Activated naive CD8-positive, alpha-beta T cell treated with anti-CD3 and anti-CD28 coated beads, Interleukin-2, amount 10 ng/mL, durations not matched to agents 7 days and 5 days (primary cell): ENCODE measurements around the gene MRPL23. TPM values are rescaled to one million over a fixed set of nuclear protein-coding genes. Genes with fewer than 3 reads are reported as not detected.
A peak's percentile ranks its signal among the peaks of the same experiment; 100 is the strongest.

Source experiments
- ATAC-seq: fragments of 150-1000 bp; cut with Tn5 transposase; one replicate; pipeline ENCODE4 v1.10.0; 2021; ENCODE audit warnings: low read depth, moderate library complexity
- POLR2A ChIA-PET: fragments of 350-600 bp; sonication (Branson Sonifier 250); formaldehyde crosslinking; loops from one replicate; lab custom pipeline; 2021; ENCODE audit warnings: antibody characterized with exemption; lab: Charles Lee
- DNase-seq: peaks from one replicate; pipeline ENCODE4 v3.0.0; 2021
- H3K27ac Mint-ChIP-seq: one replicate; pipeline ENCODE4 v1.8.0; 2022; ENCODE audit warnings: mild to moderate bottlenecking, mixed read lengths
- H3K27me3 Mint-ChIP-seq: one replicate; pipeline ENCODE4 v1.8.0; 2022; ENCODE audit warnings: mild to moderate bottlenecking, moderate library complexity, mixed read lengths
- H3K36me3 Mint-ChIP-seq: one replicate; pipeline ENCODE4 v1.8.0; 2021; ENCODE audit warnings: mild to moderate bottlenecking, mixed read lengths
- H3K4me1 Mint-ChIP-seq: one replicate; pipeline ENCODE4 v1.8.0; 2021; ENCODE audit warnings: mixed read lengths
- H3K4me3 Mint-ChIP-seq: one replicate; pipeline ENCODE4 v1.8.0; 2022; ENCODE audit warnings: mild to moderate bottlenecking, moderate library complexity, mixed read lengths
- H3K9me3 Mint-ChIP-seq: one replicate; pipeline ENCODE4 v1.8.0; 2021; ENCODE audit warnings: mixed read lengths
- total RNA-seq, 2 experiments: library from RNA; stranded (reverse); gene quantifications; one replicate each; pipeline ENCODE4 v1.2.3, GENCODE V29; 2021

The MRPL23 gene
- total RNA-seq, 2 experiments from 2014 or later = 76.2 to 77.7 TPM

- H3K4me3 Mint-ChIP-seq = no peak overlapping the region
- H3K27ac Mint-ChIP-seq = no peak overlapping the region
- DNase-seq (no peak), ATAC-seq (no peak)
- H3K9me3 Mint-ChIP-seq = no peaks in the 10 kb centered on the region
- H3K27me3 Mint-ChIP-seq = no peaks in the 10 kb centered on the region
- no peaks in the 10 kb centered on the region for H3K36me3 Mint-ChIP-seq
- POLR2A ChIA-PET = interaction anchor here (0.6 kb wide), 1 partner anchor 96 kb away, joined by 7 read pairs; no protein-coding TSS in a partner anchor
- no peaks in the 10 kb centered on the region for H3K4me1 Mint-ChIP-seq
Measured at GRCh38 chr11:1988174-1988573, 41.0 kb downstream of the MRPL23 start.

- Mint-ChIP-seq H3K4me3 (no peak overlapping the region), H3K27me3 (no peaks in the 10 kb centered on the region), H3K27ac (no peak overlapping the region), H3K4me1 (no peaks in the 10 kb centered on the region), H3K9me3 (no peaks in the 10 kb centered on the region), H3K36me3 (no peaks in the 10 kb centered on the region)
- ATAC-seq = no peak
- POLR2A ChIA-PET = interaction anchor here (0.6 kb wide), 1 partner anchor 97 kb away, joined by 7 read pairs; no protein-coding TSS in a partner anchor
- DNase-seq = peak; percentile 4
Measured at GRCh38 chr11:1988667-1989317, 41.7 kb downstream of the MRPL23 start.

- Mint-ChIP-seq H3K27ac (no peak overlapping the region), H3K9me3 (no peaks in the 10 kb centered on the region), H3K36me3 (no peaks in the 10 kb centered on the region), H3K4me3 (no peak overlapping the region), H3K4me1 (no peaks in the 10 kb centered on the region), H3K27me3 (no peaks in the 10 kb centered on the region)
- no peak for DNase-seq
- POLR2A ChIA-PET = no interaction called here
- no peak for ATAC-seq
Measured at GRCh38 chr11:1989953-1990352, 42.8 kb downstream of the MRPL23 start.

- Mint-ChIP-seq H3K9me3 (no peaks in the 10 kb centered on the region), H3K4me3 (no peak overlapping the region), H3K36me3 (no peaks in the 10 kb centered on the region), H3K4me1 (no peaks in the 10 kb centered on the region), H3K27ac (no peak overlapping the region), H3K27me3 (no peaks in the 10 kb centered on the region)
- POLR2A ChIA-PET = no interaction called here
- ATAC-seq (peak; percentile 51), DNase-seq (no peak)
Measured at GRCh38 chr11:1990872-1991578, 43.9 kb downstream of the MRPL23 start.

GRCh38 chr11:1992111-1992510 is 45.0 kb downstream of the MRPL23 start:
- H3K36me3 Mint-ChIP-seq = no peaks in the 10 kb centered on the region
- H3K4me3 Mint-ChIP-seq = no peak overlapping the region
- H3K27ac Mint-ChIP-seq = no peak overlapping the region
- DNase-seq (no peak), ATAC-seq (no peak)
- no peaks in the 10 kb centered on the region for H3K4me1 Mint-ChIP-seq
- POLR2A ChIA-PET = no interaction called here
- no peaks in the 10 kb centered on the region for H3K27me3 Mint-ChIP-seq
- no peaks in the 10 kb centered on the region for H3K9me3 Mint-ChIP-seq

- H3K9me3 Mint-ChIP-seq = no peaks in the 10 kb centered on the region
- ATAC-seq = no peak
- POLR2A ChIA-PET = no interaction called here
Measured at GRCh38 chr11:1994121-1994520, 47.0 kb downstream of the MRPL23 start.

GRCh38 chr11:1997755-1998154 is 50.6 kb downstream of the MRPL23 start, which contains the start of gene H19:
Gene H19 (minus strand): TSS chr11:1997842.
- ATAC-seq (no peak), DNase-seq (no peak)
- Mint-ChIP-seq H3K27ac (no peak within 1 kb of the TSS), H3K4me1 (no peaks in the 10 kb centered on the region), H3K27me3 (no peaks in the 10 kb centered on the region), H3K9me3 (no peaks in the 10 kb centered on the region), H3K4me3 (no peak within 1 kb of the TSS), H3K36me3 (no peaks in the 10 kb centered on the region)
- POLR2A ChIA-PET = no interaction called here

More at GRCh38 chr11:1994121-1994520, 47.0 kb downstream of the MRPL23 start:
- H3K4me3 Mint-ChIP-seq = no peak overlapping the region
- H3K36me3 Mint-ChIP-seq = no peaks in the 10 kb centered on the region
- H3K27me3 Mint-ChIP-seq = no peaks in the 10 kb centered on the region
- H3K27ac Mint-ChIP-seq = no peak overlapping the region
- no peaks in the 10 kb centered on the region for H3K4me1 Mint-ChIP-seq
- DNase-seq = no peak

- Mint-ChIP-seq H3K4me3 (no peak overlapping the region), H3K4me1 (no peaks in the 10 kb centered on the region), H3K9me3 (no peaks in the 10 kb centered on the region), H3K27me3 (no peaks in the 10 kb centered on the region), H3K36me3 (no peaks in the 10 kb centered on the region), H3K27ac (no peak overlapping the region)
- POLR2A ChIA-PET = no interaction called here
- ATAC-seq (no peak), DNase-seq (no peak)
Measured at GRCh38 chr11:1998290-1998689, 51.2 kb downstream of the MRPL23 start.

GRCh38 chr11:1998861-1999260 is 51.7 kb downstream of the MRPL23 start:
- Mint-ChIP-seq H3K9me3 (no peaks in the 10 kb centered on the region), H3K27me3 (no peaks in the 10 kb centered on the region), H3K36me3 (no peaks in the 10 kb centered on the region), H3K4me1 (no peaks in the 10 kb centered on the region), H3K4me3 (no peak overlapping the region), H3K27ac (no peak overlapping the region)
- POLR2A ChIA-PET = no interaction called here
- DNase-seq = no peak
- ATAC-seq = no peak

- no peak for DNase-seq
- POLR2A ChIA-PET = interaction anchor here (1.2 to 1.5 kb wide), 2 partner anchors 149 to 350 kb away, joined by 3 read pairs; no protein-coding TSS in a partner anchor
- peak; percentile 43 for ATAC-seq
- no peaks in the 10 kb centered on the region for H3K4me1 Mint-ChIP-seq
- no peak overlapping the region for H3K27ac Mint-ChIP-seq
- no peaks in the 10 kb centered on the region for H3K27me3 Mint-ChIP-seq
- no peaks in the 10 kb centered on the region for H3K9me3 Mint-ChIP-seq
- H3K4me3 Mint-ChIP-seq = no peak overlapping the region
- H3K36me3 Mint-ChIP-seq = no peaks in the 10 kb centered on the region
Measured at GRCh38 chr11:2002042-2002776, 55.1 kb downstream of the MRPL23 start.

- DNase-seq = no peak
- Mint-ChIP-seq H3K4me1 (no peaks in the 10 kb centered on the region), H3K9me3 (no peaks in the 10 kb centered on the region), H3K27ac (no peak overlapping the region), H3K4me3 (no peak overlapping the region), H3K27me3 (no peaks in the 10 kb centered on the region), H3K36me3 (no peaks in the 10 kb centered on the region)
- POLR2A ChIA-PET = interaction anchor here (1.5 kb wide), 1 partner anchor 149 kb away, joined by 3 read pairs; no protein-coding TSS in a partner anchor
- peak; percentile 54 for ATAC-seq
Measured at GRCh38 chr11:2002807-2003206, 55.7 kb downstream of the MRPL23 start.

GRCh38 chr11:2004466-2004865 is 57.3 kb downstream of the MRPL23 start:
- no peak overlapping the region for H3K27ac Mint-ChIP-seq
- no peaks in the 10 kb centered on the region for H3K4me1 Mint-ChIP-seq
- ATAC-seq (no peak), DNase-seq (no peak)
- no peaks in the 10 kb centered on the region for H3K27me3 Mint-ChIP-seq
- POLR2A ChIA-PET = no interaction called here
- H3K9me3 Mint-ChIP-seq = no peaks in the 10 kb centered on the region
- H3K4me3 Mint-ChIP-seq = no peak overlapping the region
- H3K36me3 Mint-ChIP-seq = no peaks in the 10 kb centered on the region
